Fibroblast of the aortic adventitia (primary cell): ENCODE results near the gene KASH5. TPM values are rescaled to one million over a fixed set of nuclear protein-coding genes. Genes with fewer than 3 reads are reported as not detected.

Source experiments
- DNase-seq: peaks from one replicate; pipeline ENCODE4 v3.0.0-alpha.2; 2010; ENCODE audit warnings: low read depth
- H3K4me3 ChIP-seq: 2 replicates; pipeline ENCODE4 v1.5.1; 2011; ENCODE audit warnings: low read depth, mild to moderate bottlenecking, control low read depth, low read length, moderate library complexity
- total RNA-seq: library from RNA; depleted of rRNA; stranded (reverse); fragments of >200 nt; gene quantifications from 2 replicates; pipeline ENCODE4 v1.2.3, GENCODE V29; 2012; ENCODE audit warnings: low replicate concordance
- TF ChIP-seq, protein P1 (sequence below): IDR thresholded peaks from 2 replicates; pipeline ENCODE4 v1.5.1; 2011; ENCODE audit warnings: mild to moderate bottlenecking, low read length, control low read depth, inconsistent platforms; ENCODE audit not compliant: insufficient read depth

Gene KASH5
- total RNA-seq, 1 donor: not detected

- TF ChIP-seq, protein P1, sequence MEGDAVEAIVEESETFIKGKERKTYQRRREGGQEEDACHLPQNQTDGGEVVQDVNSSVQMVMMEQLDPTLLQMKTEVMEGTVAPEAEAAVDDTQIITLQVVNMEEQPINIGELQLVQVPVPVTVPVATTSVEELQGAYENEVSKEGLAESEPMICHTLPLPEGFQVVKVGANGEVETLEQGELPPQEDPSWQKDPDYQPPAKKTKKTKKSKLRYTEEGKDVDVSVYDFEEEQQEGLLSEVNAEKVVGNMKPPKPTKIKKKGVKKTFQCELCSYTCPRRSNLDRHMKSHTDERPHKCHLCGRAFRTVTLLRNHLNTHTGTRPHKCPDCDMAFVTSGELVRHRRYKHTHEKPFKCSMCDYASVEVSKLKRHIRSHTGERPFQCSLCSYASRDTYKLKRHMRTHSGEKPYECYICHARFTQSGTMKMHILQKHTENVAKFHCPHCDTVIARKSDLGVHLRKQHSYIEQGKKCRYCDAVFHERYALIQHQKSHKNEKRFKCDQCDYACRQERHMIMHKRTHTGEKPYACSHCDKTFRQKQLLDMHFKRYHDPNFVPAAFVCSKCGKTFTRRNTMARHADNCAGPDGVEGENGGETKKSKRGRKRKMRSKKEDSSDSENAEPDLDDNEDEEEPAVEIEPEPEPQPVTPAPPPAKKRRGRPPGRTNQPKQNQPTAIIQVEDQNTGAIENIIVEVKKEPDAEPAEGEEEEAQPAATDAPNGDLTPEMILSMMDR: no peak
- DNase-seq: no peak
- H3K4me3 ChIP-seq: no peak overlapping the region
Measured at GRCh38 chr19:49407482-49408015, 19.5 kb downstream of the KASH5 start.

GRCh38 chr19:49408816-49409440, 20.9 kb downstream of the KASH5 start:
- DNase-seq: no peak
- TF ChIP-seq, protein P1: no peak
- H3K4me3 ChIP-seq: no peak overlapping the region

DNA sequence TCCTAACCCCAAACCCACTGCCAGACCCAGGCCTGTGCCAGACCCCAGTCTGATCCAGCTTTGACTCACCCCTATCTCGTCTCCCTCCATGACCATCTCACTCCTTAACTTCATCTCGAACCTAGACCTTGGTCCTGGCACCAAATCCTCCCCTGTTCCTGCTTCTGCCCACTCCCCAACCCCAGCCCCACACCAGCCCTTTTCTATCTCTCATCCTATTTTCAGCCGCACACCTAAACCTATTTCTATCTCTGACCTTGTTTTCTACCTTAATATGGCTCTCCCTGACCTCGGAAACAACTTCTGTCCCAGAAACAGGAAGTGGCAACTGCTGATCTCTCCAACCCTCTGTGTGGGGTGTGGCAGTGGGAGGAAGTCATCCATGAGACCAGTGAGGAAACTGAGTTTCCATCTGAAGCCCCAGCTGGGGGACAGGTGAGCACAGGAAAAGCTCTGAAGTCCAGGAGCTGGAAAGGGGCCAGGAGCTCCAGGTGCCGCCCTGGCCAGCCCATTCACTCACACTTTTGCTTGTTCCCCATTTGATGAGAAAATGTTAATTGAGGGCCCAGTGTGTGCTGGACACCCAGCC, 21.5 kb downstream of the KASH5 start:
- TF ChIP-seq, protein P1: no peak
- no peak for DNase-seq
- no peak overlapping the region for H3K4me3 ChIP-seq

DNA sequence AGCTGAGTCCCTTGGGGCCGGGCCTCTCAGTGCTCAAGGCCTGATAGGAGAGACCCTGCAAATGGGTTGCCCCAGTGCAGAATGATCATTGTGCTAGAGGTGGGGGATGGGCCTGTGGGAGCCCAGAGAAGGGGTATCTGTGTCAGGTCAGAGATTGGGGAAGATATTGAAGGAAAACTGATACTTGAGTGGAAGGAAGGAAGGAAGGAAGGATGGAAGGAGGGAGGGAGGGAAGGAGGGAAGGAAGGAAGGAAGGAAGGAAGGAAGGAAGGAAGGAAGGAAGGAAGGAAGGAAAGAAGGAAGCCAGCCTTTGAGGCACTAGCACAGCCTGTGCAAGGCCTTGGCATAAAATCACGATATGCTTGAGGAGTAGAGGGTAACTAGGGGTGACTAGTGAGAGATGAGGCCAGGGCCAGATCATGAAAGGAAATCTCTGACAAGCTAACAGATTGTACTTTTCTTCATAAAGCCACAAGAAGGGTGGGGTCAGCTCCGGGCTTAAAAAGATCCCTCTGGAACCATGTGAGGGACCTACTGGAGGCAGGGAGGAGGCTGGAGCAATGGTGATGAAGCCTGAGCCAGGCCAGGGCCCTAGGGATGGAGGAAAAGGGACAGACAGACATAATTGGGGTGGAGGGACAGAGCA, 23.8 kb downstream of the KASH5 start:
- no peak overlapping the region for H3K4me3 ChIP-seq
- TF ChIP-seq, protein P1: no peak
- no peak for DNase-seq

GRCh38 chr19:49413348-49413747, 25.3 kb downstream of the KASH5 start:
- TF ChIP-seq, protein P1: no peak
- no peak for DNase-seq
- H3K4me3 ChIP-seq: no peak overlapping the region

DNA sequence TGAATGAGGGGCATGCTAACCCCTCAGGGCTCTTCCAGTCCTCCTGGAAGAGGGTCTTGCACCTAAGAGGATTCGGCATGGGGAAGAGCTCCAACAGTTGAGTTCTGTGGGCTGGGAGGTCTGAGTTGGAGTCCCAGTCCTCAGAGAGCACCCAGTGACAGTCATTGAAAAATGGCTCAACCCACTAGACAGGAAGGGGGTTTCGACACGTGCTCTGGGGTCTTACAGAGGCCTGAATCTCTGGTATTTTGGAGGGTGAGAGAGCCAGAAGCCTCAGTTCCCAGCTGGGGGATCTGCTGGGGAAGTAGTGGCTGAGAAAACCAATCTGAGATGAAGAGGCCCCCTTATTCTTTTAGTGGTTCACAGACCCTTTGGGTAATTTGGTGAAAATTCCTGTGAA, 26.2 kb downstream of the KASH5 start:
- no peak for DNase-seq
- TF ChIP-seq, protein P1: no peak
- no peak overlapping the region for H3K4me3 ChIP-seq
